ENCODE measurements around the gene AAK1. TPM values are rescaled to one million over a fixed set of nuclear protein-coding genes. Genes with fewer than 3 reads are reported as not detected.

The AAK1 gene
- total and polyA plus RNA-seq, 2 of the 13 experiments (the other 11 are each of a cell fraction or from before 2014, with no cell fraction given): 9.8 to 10.3 TPM

DNA sequence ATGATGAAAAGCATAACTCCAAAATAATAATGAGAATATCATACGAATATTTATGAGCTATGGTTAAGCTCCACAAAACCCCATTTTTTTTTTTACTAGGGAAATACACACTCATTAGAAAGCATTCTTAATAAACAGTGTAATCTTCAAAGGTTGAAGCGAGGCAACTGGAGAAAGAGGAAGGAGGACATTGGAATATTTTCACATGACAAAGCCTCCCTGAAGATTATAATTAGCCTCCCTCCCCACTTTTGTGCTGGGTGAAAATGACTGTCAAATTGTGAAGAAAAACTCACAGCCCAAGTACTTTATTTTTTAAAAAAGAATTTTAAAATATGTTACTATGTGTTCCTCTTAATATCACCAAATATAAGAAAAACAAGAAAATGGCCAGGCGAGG, 142.2 kb downstream of the AAK1 start (continued):
- TF ChIP-seq, protein P1, sequence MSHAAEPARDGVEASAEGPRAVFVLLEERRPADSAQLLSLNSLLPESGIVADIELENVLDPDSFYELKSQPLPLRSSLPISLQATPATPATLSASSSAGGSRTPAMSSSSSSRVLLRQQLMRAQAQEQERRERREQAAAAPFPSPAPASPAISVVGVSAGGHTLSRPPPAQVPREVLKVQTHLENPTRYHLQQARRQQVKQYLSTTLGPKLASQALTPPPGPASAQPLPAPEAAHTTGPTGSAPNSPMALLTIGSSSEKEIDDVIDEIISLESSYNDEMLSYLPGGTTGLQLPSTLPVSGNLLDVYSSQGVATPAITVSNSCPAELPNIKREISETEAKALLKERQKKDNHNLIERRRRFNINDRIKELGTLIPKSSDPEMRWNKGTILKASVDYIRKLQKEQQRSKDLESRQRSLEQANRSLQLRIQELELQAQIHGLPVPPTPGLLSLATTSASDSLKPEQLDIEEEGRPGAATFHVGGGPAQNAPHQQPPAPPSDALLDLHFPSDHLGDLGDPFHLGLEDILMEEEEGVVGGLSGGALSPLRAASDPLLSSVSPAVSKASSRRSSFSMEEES (CRISPR knock-in tag; IDR thresholded peaks at IDR 0.05): no peak

DNA sequence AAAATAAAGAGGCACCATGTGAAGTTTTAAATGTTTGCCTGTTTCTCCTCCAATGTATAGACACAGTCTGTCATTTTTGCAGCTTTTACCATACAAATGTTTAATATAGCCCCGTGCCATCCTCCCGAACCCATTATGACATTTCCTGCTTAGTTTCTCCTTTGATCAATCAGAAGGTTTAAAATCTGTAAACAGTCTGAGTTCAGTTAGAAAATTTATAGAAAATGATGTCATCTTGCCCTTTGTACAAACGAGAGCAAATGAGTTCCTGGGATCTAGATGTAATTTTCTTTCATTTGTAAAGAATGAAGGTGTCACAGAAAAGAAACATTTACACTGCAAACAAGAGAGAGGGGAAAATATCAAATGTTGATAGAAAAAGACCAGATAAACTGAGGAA, 143.6 kb downstream of the AAK1 start:
- H3K79me2 ChIP-seq (ENCODE audit: insufficient read depth, low read length): no peaks in the 10 kb centered on the region
- intact Hi-C loops (cut with micrococcal nuclease; ENCODE audit: unreplicated experiment) (no loop called here), in situ Hi-C loops (cut with HindIII; ENCODE audit: extremely low pct_ligation_motif_present, low pct_unique_long_range_greater_than_20kb) (no loop called here)
- H2AFZ ChIP-seq (ENCODE audit: low read length): no peak overlapping the region
- 20% methylated on average over 3 of the region's 3 CpGs for whole genome bisulfite sequencing (ENCODE audit: low lambda C conversion rate)
- ChIA-PET POLR2A (interaction anchor here (1.3 kb wide), 1 partner anchor 63 kb away, joined by 3 read pairs; the partner anchor contains the start of gene NFU1), CTCF (ENCODE audit: low intra/inter-chr PET ratio, low total read pairs) (no interaction called here)
- no peak for FAIRE-seq
- no TSS peak for BruUV-seq (replicated peaks)
- H3K36me3 ChIP-seq (replicated peaks in 1 of 2; ENCODE audit: control insufficient read depth in 1 of 2, insufficient read depth in 2 of 2, low read length in 2 of 2): no peaks in the 10 kb centered on the region; a peak in 2 of 5 replicates
- H3K27ac ChIP-seq (ENCODE audit: extremely low read length, insufficient read depth, low read length): peak overlapping the region; percentile 28
- ATAC-seq: no peak; the same call in 2 of the 3 replicates
- H3K4me1 ChIP-seq (ENCODE audit: insufficient read depth, low read length): peaks cover 29% of the 10 kb centered on the region
- peak; percentile 46 for DNase-seq (ENCODE audit: low spot score)
- H3K27me3 ChIP-seq (ENCODE audit: control insufficient read depth in 1 of 2, insufficient read depth in 2 of 2, low read length in 2 of 2): no peaks in the 10 kb centered on the region
- no peaks in the 10 kb centered on the region for H4K20me1 ChIP-seq (ENCODE audit: insufficient read depth, low read length)
- no peak overlapping the region for H3K4me3 ChIP-seq (replicated peaks in 1 of 3; ENCODE audit: insufficient read depth in 1 of 3, low read depth in 2 of 3, low read length in 3 of 3)
- H3K4me2 ChIP-seq (ENCODE audit: low read depth, low read length): no peak overlapping the region; the same call in 1 of the 2 replicates
- no peaks in the 10 kb centered on the region for H3K9me3 ChIP-seq (ENCODE audit: low read length)
- 0 out of 2 replicates have a peak overlapping the region, but pooled peaks have one; percentile 2 for H3K9ac ChIP-seq (ENCODE audit: insufficient read depth, low read depth, low read length)
- TF ChIP-seq, protein P2, sequence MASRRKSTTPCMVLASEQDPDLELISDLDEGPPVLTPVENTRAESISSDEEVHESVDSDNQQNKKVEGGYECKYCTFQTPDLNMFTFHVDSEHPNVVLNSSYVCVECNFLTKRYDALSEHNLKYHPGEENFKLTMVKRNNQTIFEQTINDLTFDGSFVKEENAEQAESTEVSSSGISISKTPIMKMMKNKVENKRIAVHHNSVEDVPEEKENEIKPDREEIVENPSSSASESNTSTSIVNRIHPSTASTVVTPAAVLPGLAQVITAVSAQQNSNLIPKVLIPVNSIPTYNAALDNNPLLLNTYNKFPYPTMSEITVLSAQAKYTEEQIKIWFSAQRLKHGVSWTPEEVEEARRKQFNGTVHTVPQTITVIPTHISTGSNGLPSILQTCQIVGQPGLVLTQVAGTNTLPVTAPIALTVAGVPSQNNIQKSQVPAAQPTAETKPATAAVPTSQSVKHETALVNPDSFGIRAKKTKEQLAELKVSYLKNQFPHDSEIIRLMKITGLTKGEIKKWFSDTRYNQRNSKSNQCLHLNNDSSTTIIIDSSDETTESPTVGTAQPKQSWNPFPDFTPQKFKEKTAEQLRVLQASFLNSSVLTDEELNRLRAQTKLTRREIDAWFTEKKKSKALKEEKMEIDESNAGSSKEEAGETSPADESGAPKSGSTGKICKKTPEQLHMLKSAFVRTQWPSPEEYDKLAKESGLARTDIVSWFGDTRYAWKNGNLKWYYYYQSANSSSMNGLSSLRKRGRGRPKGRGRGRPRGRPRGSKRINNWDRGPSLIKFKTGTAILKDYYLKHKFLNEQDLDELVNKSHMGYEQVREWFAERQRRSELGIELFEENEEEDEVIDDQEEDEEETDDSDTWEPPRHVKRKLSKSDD (CRISPR knock-in tag; IDR thresholded peaks at IDR 0.05; ENCODE audit: low read depth): no peak
- TF ChIP-seq ZNF598 (CRISPR knock-in tag; IDR thresholded peaks at IDR 0.05; ENCODE audit: borderline replicate concordance) (no peak), RCOR2 (CRISPR knock-in tag; IDR thresholded peaks at IDR 0.05) (no peak), ISL2 (CRISPR knock-in tag; IDR thresholded peaks at IDR 0.05) (0 out of 2 replicates have a peak, but pooled peaks have one; percentile 40), ZNF225 (CRISPR knock-in tag; IDR thresholded peaks at IDR 0.05) (no peak), ZKSCAN5 (CRISPR knock-in tag; IDR thresholded peaks at IDR 0.05) (no peak), ZNF383 (CRISPR knock-in tag; IDR thresholded peaks at IDR 0.05; ENCODE audit: borderline replicate concordance) (no peak), ZNF781 (CRISPR knock-in tag; IDR thresholded peaks at IDR 0.05; ENCODE audit: borderline replicate concordance, not compliant biosample characterization) (no peak), ZNF33B (CRISPR knock-in tag; IDR thresholded peaks at IDR 0.05) (no peak)
- TF ChIP-seq, protein P3, sequence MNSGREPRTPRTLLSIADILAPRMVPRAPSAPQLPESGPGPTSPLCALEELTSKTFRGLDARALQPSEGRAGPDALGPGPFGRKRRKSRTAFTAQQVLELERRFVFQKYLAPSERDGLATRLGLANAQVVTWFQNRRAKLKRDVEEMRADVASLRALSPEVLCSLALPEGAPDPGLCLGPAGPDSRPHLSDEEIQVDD (CRISPR knock-in tag; IDR thresholded peaks at IDR 0.05; ENCODE audit: borderline replicate concordance): no peak
- TF ChIP-seq, protein P4, sequence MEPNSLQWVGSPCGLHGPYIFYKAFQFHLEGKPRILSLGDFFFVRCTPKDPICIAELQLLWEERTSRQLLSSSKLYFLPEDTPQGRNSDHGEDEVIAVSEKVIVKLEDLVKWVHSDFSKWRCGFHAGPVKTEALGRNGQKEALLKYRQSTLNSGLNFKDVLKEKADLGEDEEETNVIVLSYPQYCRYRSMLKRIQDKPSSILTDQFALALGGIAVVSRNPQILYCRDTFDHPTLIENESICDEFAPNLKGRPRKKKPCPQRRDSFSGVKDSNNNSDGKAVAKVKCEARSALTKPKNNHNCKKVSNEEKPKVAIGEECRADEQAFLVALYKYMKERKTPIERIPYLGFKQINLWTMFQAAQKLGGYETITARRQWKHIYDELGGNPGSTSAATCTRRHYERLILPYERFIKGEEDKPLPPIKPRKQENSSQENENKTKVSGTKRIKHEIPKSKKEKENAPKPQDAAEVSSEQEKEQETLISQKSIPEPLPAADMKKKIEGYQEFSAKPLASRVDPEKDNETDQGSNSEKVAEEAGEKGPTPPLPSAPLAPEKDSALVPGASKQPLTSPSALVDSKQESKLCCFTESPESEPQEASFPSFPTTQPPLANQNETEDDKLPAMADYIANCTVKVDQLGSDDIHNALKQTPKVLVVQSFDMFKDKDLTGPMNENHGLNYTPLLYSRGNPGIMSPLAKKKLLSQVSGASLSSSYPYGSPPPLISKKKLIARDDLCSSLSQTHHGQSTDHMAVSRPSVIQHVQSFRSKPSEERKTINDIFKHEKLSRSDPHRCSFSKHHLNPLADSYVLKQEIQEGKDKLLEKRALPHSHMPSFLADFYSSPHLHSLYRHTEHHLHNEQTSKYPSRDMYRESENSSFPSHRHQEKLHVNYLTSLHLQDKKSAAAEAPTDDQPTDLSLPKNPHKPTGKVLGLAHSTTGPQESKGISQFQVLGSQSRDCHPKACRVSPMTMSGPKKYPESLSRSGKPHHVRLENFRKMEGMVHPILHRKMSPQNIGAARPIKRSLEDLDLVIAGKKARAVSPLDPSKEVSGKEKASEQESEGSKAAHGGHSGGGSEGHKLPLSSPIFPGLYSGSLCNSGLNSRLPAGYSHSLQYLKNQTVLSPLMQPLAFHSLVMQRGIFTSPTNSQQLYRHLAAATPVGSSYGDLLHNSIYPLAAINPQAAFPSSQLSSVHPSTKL (CRISPR knock-in tag; IDR thresholded peaks at IDR 0.05): peak; percentile 53
- TF ChIP-seq, protein P5, sequence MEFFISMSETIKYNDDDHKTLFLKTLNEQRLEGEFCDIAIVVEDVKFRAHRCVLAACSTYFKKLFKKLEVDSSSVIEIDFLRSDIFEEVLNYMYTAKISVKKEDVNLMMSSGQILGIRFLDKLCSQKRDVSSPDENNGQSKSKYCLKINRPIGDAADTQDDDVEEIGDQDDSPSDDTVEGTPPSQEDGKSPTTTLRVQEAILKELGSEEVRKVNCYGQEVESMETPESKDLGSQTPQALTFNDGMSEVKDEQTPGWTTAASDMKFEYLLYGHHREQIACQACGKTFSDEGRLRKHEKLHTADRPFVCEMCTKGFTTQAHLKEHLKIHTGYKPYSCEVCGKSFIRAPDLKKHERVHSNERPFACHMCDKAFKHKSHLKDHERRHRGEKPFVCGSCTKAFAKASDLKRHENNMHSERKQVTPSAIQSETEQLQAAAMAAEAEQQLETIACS (CRISPR knock-in tag; IDR thresholded peaks at IDR 0.05): no peak
